Femur (tissue), 1 donor: Measurements from ENCODE around the gene EIF4G1.
"Not testable (repeated sequence)": the region's sequence is repeated elsewhere in the genome, so short reads cannot be mapped to it uniquely, and the experiment has no call there.

Experiments
- DNase-seq: peaks from one replicate; pipeline ENCODE4 v3.0.0-alpha.2; 2017

The EIF4G1 gene

GRCh38 chr3:184314363-184314699 is at the start of gene EIF4G1:
TSS of gene EIF4G1 (plus strand) at chr3:184314606. CDS start at chr3:184315797, 1,191 bp downstream.
- DNase-seq: peak; percentile 97

GRCh38 chr3:184267249-184267648 is 47.2 kb upstream of the EIF4G1 start:
- not testable (repeated sequence) for DNase-seq

GRCh38 chr3:184272269-184272668 is 42.1 kb upstream of the EIF4G1 start:
- DNase-seq: no peak

GRCh38 chr3:184275381-184275701 is 39.1 kb upstream of the EIF4G1 start:
- DNase-seq: no peak

- no peak for DNase-seq
These were observed 38.2 kb upstream of the EIF4G1 start, which contains the start of gene ECE2 for GRCh38 chr3:184275961-184276910. TSS of gene ECE2 (plus strand) at chr3:184276022. CDS start at chr3:184276154, 132 bp downstream.

- DNase-seq: no peak
These were observed 37.0 kb upstream of the EIF4G1 start for GRCh38 chr3:184277366-184277765.

- no peak for DNase-seq
These were observed 31.5 kb upstream of the EIF4G1 start for GRCh38 chr3:184282941-184283340.

GRCh38 chr3:184283681-184284080 is 30.7 kb upstream of the EIF4G1 start:
- no peak for DNase-seq

GRCh38 chr3:184284696-184285095 is 29.7 kb upstream of the EIF4G1 start:
- peak; percentile 90 for DNase-seq

- peak; percentile 45 for DNase-seq
These were observed 24.9 kb upstream of the EIF4G1 start for GRCh38 chr3:184289426-184289938.

- DNase-seq: no peak
These were observed 24.1 kb upstream of the EIF4G1 start for GRCh38 chr3:184290331-184290730.

- DNase-seq: no peak
These were observed 23.2 kb upstream of the EIF4G1 start for GRCh38 chr3:184291044-184291737.

- no peak for DNase-seq
These were observed 22.5 kb upstream of the EIF4G1 start for GRCh38 chr3:184291738-184292445.

GRCh38 chr3:184295771-184296170 is 18.6 kb upstream of the EIF4G1 start:
- DNase-seq: no peak

- DNase-seq: no peak
These were observed 17.8 kb upstream of the EIF4G1 start for GRCh38 chr3:184296616-184297015.

GRCh38 chr3:184298759-184299487 is 15.5 kb upstream of the EIF4G1 start, which contains the start of gene PSMD2:
TSS of gene PSMD2 (plus strand) at chr3:184299241. CDS start at chr3:184299267, 26 bp downstream.
- DNase-seq: peak; percentile 99

- no peak for DNase-seq
These were observed 14.7 kb upstream of the EIF4G1 start for GRCh38 chr3:184299488-184300377.

GRCh38 chr3:184300378-184300720 is 14.1 kb upstream of the EIF4G1 start:
- DNase-seq: no peak

- DNase-seq: no peak
These were observed 8.8 kb upstream of the EIF4G1 start for GRCh38 chr3:184305577-184305976.

- no peak for DNase-seq
These were observed 7.9 kb upstream of the EIF4G1 start for GRCh38 chr3:184306341-184306972.

- no peak for DNase-seq
These were observed 6.5 kb upstream of the EIF4G1 start for GRCh38 chr3:184307915-184308314.
